ENCODE data around the gene TMEM272. TPM values are rescaled to one million over a fixed set of nuclear protein-coding genes. Genes with fewer than 3 reads are reported as not detected.

Gene TMEM272
- total and polyA plus RNA-seq, 8 donors = 0.13 to 0.42 (median 0.25) TPM; not detected in 1

- no peaks in the 10 kb centered on the region for H3K27me3 ChIP-seq
- intact Hi-C loops (cut with DNase I) = no loop called here
These were observed 67.1 kb downstream of the TMEM272 start for GRCh38 chr13:51777921-51778320.

GRCh38 chr13:51776179-51776578, 68.8 kb downstream of the TMEM272 start:
- no peak for TF ChIP-seq CTCF (IDR thresholded peaks at IDR 0.05)
- H3K9me3 ChIP-seq = no peaks in the 10 kb centered on the region

More at GRCh38 chr13:51777921-51778320, 67.1 kb downstream of the TMEM272 start:
- Histone ChIP-seq H3K9me3 (no peaks in the 10 kb centered on the region), H3K4me3 (no peak overlapping the region), H3K4me1 (no peaks in the 10 kb centered on the region), H3K36me3 (no peaks in the 10 kb centered on the region), H3K27ac (no peak overlapping the region)
- no peak for DNase-seq
- no peak for TF ChIP-seq CTCF (IDR thresholded peaks at IDR 0.05)
- ATAC-seq = no peak

GRCh38 chr13:51773515-51773914, 71.5 kb downstream of the TMEM272 start:
- DNase-seq (no peak), ATAC-seq (no peak)
- TF ChIP-seq CTCF (IDR thresholded peaks at IDR 0.05) = no peak
- Histone ChIP-seq H3K27me3 (no peaks in the 10 kb centered on the region), H3K4me1 (no peaks in the 10 kb centered on the region), H3K27ac (no peak overlapping the region), H3K36me3 (no peaks in the 10 kb centered on the region), H3K9me3 (no peaks in the 10 kb centered on the region), H3K4me3 (no peak overlapping the region)
- intact Hi-C loops (cut with DNase I) = no loop called here

More at GRCh38 chr13:51776179-51776578, 68.8 kb downstream of the TMEM272 start:
- Histone ChIP-seq H3K4me1 (no peaks in the 10 kb centered on the region), H3K36me3 (no peaks in the 10 kb centered on the region), H3K4me3 (no peak overlapping the region), H3K27me3 (no peaks in the 10 kb centered on the region), H3K27ac (no peak overlapping the region)
- intact Hi-C loops (cut with DNase I) = no loop called here
- no peak for ATAC-seq
- no peak for DNase-seq

GRCh38 chr13:51772781-51773180, 72.2 kb downstream of the TMEM272 start:
- no peak for TF ChIP-seq CTCF (IDR thresholded peaks at IDR 0.05)
- H3K9me3 ChIP-seq = no peaks in the 10 kb centered on the region
- H3K4me1 ChIP-seq = no peaks in the 10 kb centered on the region
- ATAC-seq = no peak
- peaks cover 0 to 6% of the 10 kb centered on the region in 2 donors for H3K36me3 ChIP-seq
- intact Hi-C loops (cut with DNase I) = no loop called here
- H3K4me3 ChIP-seq = no peak overlapping the region
- no peaks in the 10 kb centered on the region for H3K27me3 ChIP-seq
- no peak overlapping the region for H3K27ac ChIP-seq
- DNase-seq = no peak

- no peak for TF ChIP-seq CTCF (IDR thresholded peaks at IDR 0.05)
- intact Hi-C loops (cut with DNase I) = no loop called here
- H3K27ac ChIP-seq = no peak overlapping the region
- H3K27me3 ChIP-seq = no peaks in the 10 kb centered on the region
- ATAC-seq (no peak), DNase-seq (no peak)
- H3K36me3 ChIP-seq = peaks cover 0 to 9% of the 10 kb centered on the region in 2 donors
- no peaks in the 10 kb centered on the region for H3K4me1 ChIP-seq
- H3K9me3 ChIP-seq = no peaks in the 10 kb centered on the region
- H3K4me3 ChIP-seq = no peak overlapping the region
These were observed 72.9 kb downstream of the TMEM272 start for GRCh38 chr13:51772105-51772455.

Data from left lung (tissue), 10 donors.